IPS DF 6.9 (cell line): ENCODE measurements around the gene UBR4.

Source experiments
- DNase-seq: peaks from one replicate; pipeline ENCODE4 v3.0.0-alpha.2; 2013; ENCODE audit warnings: low read depth, low spot score
- H3K27ac ChIP-seq: one replicate; pipeline ENCODE4 v1.5.1; 2013; ENCODE audit warnings: low read length, control low read depth
- H3K27me3 ChIP-seq: 2 replicates; pipeline ENCODE4 v1.6.1; 2013; ENCODE audit warnings: mild to moderate bottlenecking, low read length; ENCODE audit not compliant: control insufficient read depth, insufficient read depth
- H3K36me3 ChIP-seq: 2 replicates; pipeline ENCODE4 v1.6.1; 2013; ENCODE audit warnings: low read length; ENCODE audit not compliant: control insufficient read depth, insufficient read depth
- H3K4me1 ChIP-seq: 2 replicates; pipeline ENCODE4 v1.6.1; 2013; ENCODE audit warnings: low read length; ENCODE audit not compliant: control insufficient read depth, insufficient read depth
- H3K4me3 ChIP-seq: 2 replicates; pipeline ENCODE4 v1.5.1; 2013; ENCODE audit warnings: mild to moderate bottlenecking, low read length
- H3K9me3 ChIP-seq: 2 replicates; pipeline ENCODE4 v1.6.1; 2013; ENCODE audit warnings: low read length, inconsistent platforms; ENCODE audit not compliant: control insufficient read depth, insufficient read depth
- WGBS: extraction: QIAGEN DNeasy Blood & Tissue Kit; methylation state at CpG from one replicate; pipeline ENCODE4 v1.1.7; 2013; ENCODE audit warnings: mixed read lengths, missing lambda C conversion rate; ENCODE audit not compliant: insufficient read length, insufficient coverage; 5-methylcytosine and 5-hydroxymethylcytosine counted together

UBR4 gene

GRCh38 chr1:19121192-19121591 lies 88.9 kb downstream of the UBR4 start:
- no peak for DNase-seq
- H3K36me3 ChIP-seq, result peaks cover 62% of the 10 kb centered on the region
- H3K4me3 ChIP-seq, result no peak overlapping the region
- H3K27ac ChIP-seq, result no peak overlapping the region
- WGBS, result no CpG with 5 or more reads among the region's 7 CpGs
- H3K4me1 ChIP-seq, result no peaks in the 10 kb centered on the region
- H3K27me3 ChIP-seq, result no peaks in the 10 kb centered on the region
- no peaks in the 10 kb centered on the region for H3K9me3 ChIP-seq

- Histone ChIP-seq H3K27me3 (no peaks in the 10 kb centered on the region), H3K36me3 (peaks cover 60% of the 10 kb centered on the region), H3K4me3 (no peak overlapping the region), H3K4me1 (no peaks in the 10 kb centered on the region), H3K27ac (no peak overlapping the region), H3K9me3 (no peaks in the 10 kb centered on the region)
- no peak for DNase-seq
- WGBS, result no CpG with 5 or more reads among the region's 7 CpGs
Observed at GRCh38 chr1:19120070-19120469, 90.0 kb downstream of the UBR4 start.

- WGBS, result no CpG with 5 or more reads among the region's 6 CpGs
- Histone ChIP-seq H3K27ac (no peak overlapping the region), H3K4me3 (no peak overlapping the region)
Observed at GRCh38 chr1:19115082-19115808, 94.8 kb downstream of the UBR4 start.

GRCh38 chr1:19113697-19114092 lies 96.4 kb downstream of the UBR4 start:
- Histone ChIP-seq H3K9me3 (no peaks in the 10 kb centered on the region), H3K27me3 (no peaks in the 10 kb centered on the region), H3K4me3 (no peak overlapping the region), H3K4me1 (no peaks in the 10 kb centered on the region), H3K27ac (no peak overlapping the region), H3K36me3 (peaks cover 67% of the 10 kb centered on the region)
- DNase-seq, result peak; percentile 4
- WGBS, result no CpG with 5 or more reads among the region's 4 CpGs

More at GRCh38 chr1:19115082-19115808, 94.8 kb downstream of the UBR4 start:
- Histone ChIP-seq H3K27me3 (no peaks in the 10 kb centered on the region), H3K36me3 (peaks cover 68% of the 10 kb centered on the region), H3K4me1 (no peaks in the 10 kb centered on the region), H3K9me3 (no peaks in the 10 kb centered on the region)
- no peak for DNase-seq

GRCh38 chr1:19112891-19113696 lies 97.0 kb downstream of the UBR4 start:
- H3K36me3 ChIP-seq, result peaks cover 67% of the 10 kb centered on the region
- no peaks in the 10 kb centered on the region for H3K9me3 ChIP-seq
- no peaks in the 10 kb centered on the region for H3K27me3 ChIP-seq
- no peak for DNase-seq
- no peaks in the 10 kb centered on the region for H3K4me1 ChIP-seq
- no peak overlapping the region for H3K4me3 ChIP-seq
- WGBS, result no CpG with 5 or more reads among the region's 7 CpGs
- H3K27ac ChIP-seq, result no peak overlapping the region

- H3K9me3 ChIP-seq, result no peaks in the 10 kb centered on the region
- peaks cover 64% of the 10 kb centered on the region for H3K36me3 ChIP-seq
- no peak for DNase-seq
- WGBS, result no CpG with 5 or more reads among the region's 11 CpGs
- H3K27ac ChIP-seq, result no peak overlapping the region
- no peaks in the 10 kb centered on the region for H3K4me1 ChIP-seq
- no peak overlapping the region for H3K4me3 ChIP-seq
- no peaks in the 10 kb centered on the region for H3K27me3 ChIP-seq
Observed at GRCh38 chr1:19110257-19110927, 99.7 kb downstream of the UBR4 start.

GRCh38 chr1:19109545-19109944 lies 100.5 kb downstream of the UBR4 start:
- no peak overlapping the region for H3K27ac ChIP-seq
- DNase-seq, result no peak
- H3K27me3 ChIP-seq, result no peaks in the 10 kb centered on the region
- H3K4me1 ChIP-seq, result no peaks in the 10 kb centered on the region
- no peaks in the 10 kb centered on the region for H3K9me3 ChIP-seq
- no peak overlapping the region for H3K4me3 ChIP-seq
- peaks cover 60% of the 10 kb centered on the region for H3K36me3 ChIP-seq
- no CpG with 5 or more reads among the region's 3 CpGs for WGBS

- H3K36me3 ChIP-seq, result peaks cover 42% of the 10 kb centered on the region
- H3K27me3 ChIP-seq, result no peaks in the 10 kb centered on the region
- no CpG with 5 or more reads among the region's 8 CpGs for WGBS
- no peaks in the 10 kb centered on the region for H3K4me1 ChIP-seq
- no peak overlapping the region for H3K27ac ChIP-seq
- no peaks in the 10 kb centered on the region for H3K9me3 ChIP-seq
- no peak for DNase-seq
- no peak overlapping the region for H3K4me3 ChIP-seq
Observed at GRCh38 chr1:19101244-19101643, 108.8 kb downstream of the UBR4 start.

- H3K9me3 ChIP-seq, result no peaks in the 10 kb centered on the region
- no peaks in the 10 kb centered on the region for H3K4me1 ChIP-seq
- DNase-seq, result no peak
- WGBS, result no CpG with 5 or more reads among the region's 5 CpGs
- H3K27ac ChIP-seq, result no peak overlapping the region
- H3K27me3 ChIP-seq, result no peaks in the 10 kb centered on the region
- no peak overlapping the region for H3K4me3 ChIP-seq
- peaks cover 44% of the 10 kb centered on the region for H3K36me3 ChIP-seq
Observed at GRCh38 chr1:19100028-19100427, 110.0 kb downstream of the UBR4 start.

GRCh38 chr1:19096990-19097389 lies 113.1 kb downstream of the UBR4 start:
- Histone ChIP-seq H3K36me3 (peaks cover 67% of the 10 kb centered on the region), H3K4me3 (no peak overlapping the region), H3K27me3 (no peaks in the 10 kb centered on the region), H3K9me3 (no peaks in the 10 kb centered on the region), H3K4me1 (no peaks in the 10 kb centered on the region), H3K27ac (no peak overlapping the region)
- WGBS, result no CpG with 5 or more reads among the region's 5 CpGs
- no peak for DNase-seq
